ENCODE measurements around the gene TMCO6. TPM values are rescaled to one million over a fixed set of nuclear protein-coding genes. Genes with fewer than 3 reads are reported as not detected.
A peak's percentile ranks its signal among the peaks of the same experiment; 100 is the strongest.
"Not testable (repeated sequence)": the region's sequence is repeated elsewhere in the genome, so short reads cannot be mapped to it uniquely, and the experiment has no call there.

The TMCO6 gene
- total RNA-seq, 1 donor from 2014 or later = 3.2 TPM

DNA sequence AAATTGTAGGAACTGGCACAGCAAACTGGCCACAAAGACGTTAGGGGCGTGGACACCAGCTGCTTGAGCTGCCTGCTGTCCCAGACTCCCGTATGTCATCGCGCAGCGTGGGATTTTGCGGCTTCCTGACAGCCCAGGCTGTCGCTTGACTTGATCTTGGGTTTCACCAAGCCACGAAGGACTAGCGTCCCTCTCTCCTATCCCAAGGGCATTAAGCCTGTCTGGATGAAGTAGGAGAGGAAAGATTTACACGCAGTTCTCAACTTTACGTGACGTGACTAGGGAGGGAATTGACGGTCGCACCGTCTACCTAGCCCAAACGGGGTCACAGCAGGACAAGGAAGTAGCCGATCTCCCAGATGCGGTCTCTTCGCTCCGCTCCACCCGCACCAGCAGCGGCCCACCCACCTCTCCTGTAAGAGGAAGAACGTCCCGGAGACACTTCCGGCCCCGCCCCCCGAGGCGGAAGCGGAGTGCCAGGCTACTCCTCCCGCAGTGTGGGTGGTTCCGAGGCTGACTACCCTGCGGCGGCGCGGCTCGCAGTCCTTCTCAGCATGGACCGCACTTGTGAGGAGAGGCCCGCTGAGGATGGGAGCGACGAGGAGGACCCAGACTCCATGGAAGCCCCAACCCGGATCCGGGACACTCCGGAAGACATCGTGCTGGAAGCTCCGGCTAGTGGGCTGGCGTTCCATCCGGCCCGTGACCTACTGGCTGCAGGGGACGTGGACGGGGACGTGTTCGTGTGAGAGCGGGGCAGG lies 25.3 kb downstream of the TMCO6 start, which contains the start of gene WDR55:
Gene WDR55, plus strand, starts transcription at position 546 of the 761 bp plus-strand sequence. Its CDS starts 9 bp downstream, at position 555.
- intact Hi-C loops (cut with micrococcal nuclease) = no loop called here

GRCh38 chr5:140671035-140671434 lies 31.8 kb downstream of the TMCO6 start:
- ATAC-seq; DNase-seq; intact Hi-C loops (cut with micrococcal nuclease): not testable (repeated sequence)

More for the DNA sequence above, 25.3 kb downstream of the TMCO6 start, which contains the start of gene WDR55:
- ATAC-seq (peak; percentile 99), DNase-seq (peak; percentile 98)

DNA sequence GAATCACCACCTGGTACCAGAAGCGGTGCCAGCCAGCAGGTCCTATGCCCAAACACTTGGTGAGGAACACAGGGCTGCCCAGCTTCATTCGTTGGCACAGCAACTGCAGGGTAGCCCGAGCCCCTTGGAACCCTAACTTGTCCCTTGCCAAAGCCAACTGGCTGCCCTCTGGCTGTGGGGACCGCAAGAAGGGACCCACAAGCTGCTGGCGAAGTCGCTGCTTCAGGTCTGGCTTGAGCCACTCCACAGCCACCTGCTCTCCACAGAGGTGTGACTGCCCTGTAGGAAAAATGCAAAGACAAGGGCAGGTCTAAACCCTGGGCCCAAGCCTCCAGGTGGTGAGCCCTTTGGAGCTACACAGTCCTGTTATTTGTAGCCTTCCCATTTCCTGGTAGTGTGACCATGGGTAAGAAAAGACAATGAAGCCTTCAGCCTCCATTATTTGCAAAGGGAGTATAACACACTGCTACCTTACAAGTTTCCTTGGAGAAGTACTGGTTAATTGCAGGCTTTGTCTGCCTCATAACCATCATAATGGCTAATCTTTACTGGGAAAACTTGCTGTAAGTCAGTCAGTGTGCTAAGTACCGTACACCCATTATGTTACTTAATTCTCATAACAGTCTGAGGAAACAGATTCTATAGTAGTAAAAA lies 32.3 kb downstream of the TMCO6 start:
- ATAC-seq (no peak), DNase-seq (no peak)
- intact Hi-C loops (cut with micrococcal nuclease) = no loop called here

- DNase-seq = peak; percentile 42
- intact Hi-C loops (cut with micrococcal nuclease) = no loop called here
- ATAC-seq = peak; percentile 26
Observed at GRCh38 chr5:140672455-140673186, 33.4 kb downstream of the TMCO6 start.

- DNase-seq (no peak), ATAC-seq (peak; percentile 16)
- intact Hi-C loops (cut with micrococcal nuclease) = no loop called here
Observed at GRCh38 chr5:140673187-140673976, 34.1 kb downstream of the TMCO6 start, which contains the start of gene DND1. TSS of gene DND1 (minus strand) at chr5:140673576. CDS start at chr5:140673542, 34 bp downstream.

- DNase-seq = no peak
- ATAC-seq = no peak
- intact Hi-C loops (cut with micrococcal nuclease) = no loop called here
Observed at GRCh38 chr5:140674211-140674610, 35.0 kb downstream of the TMCO6 start.

DNA sequence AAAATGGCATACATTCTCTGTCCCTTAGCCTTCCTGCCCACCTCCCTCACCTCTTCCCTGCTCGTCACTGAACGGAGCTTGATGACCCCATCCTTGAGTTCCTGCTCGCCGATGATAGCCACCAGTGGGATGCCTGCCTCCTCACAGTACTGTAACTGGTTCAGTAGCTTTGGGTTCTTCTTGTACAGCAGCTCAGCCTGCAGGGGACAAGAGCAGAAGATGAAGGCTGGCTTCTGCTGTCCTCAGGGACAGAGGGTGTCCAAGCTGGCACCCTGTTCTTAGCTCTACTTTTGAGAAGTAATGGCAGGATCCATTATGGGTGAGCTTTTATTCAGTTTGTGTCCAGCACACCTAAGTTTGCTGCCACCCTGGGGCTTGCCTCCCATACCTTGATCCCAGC lies 35.4 kb downstream of the TMCO6 start:
- intact Hi-C loops (cut with micrococcal nuclease) = no loop called here
- DNase-seq (no peak), ATAC-seq (no peak)

DNA sequence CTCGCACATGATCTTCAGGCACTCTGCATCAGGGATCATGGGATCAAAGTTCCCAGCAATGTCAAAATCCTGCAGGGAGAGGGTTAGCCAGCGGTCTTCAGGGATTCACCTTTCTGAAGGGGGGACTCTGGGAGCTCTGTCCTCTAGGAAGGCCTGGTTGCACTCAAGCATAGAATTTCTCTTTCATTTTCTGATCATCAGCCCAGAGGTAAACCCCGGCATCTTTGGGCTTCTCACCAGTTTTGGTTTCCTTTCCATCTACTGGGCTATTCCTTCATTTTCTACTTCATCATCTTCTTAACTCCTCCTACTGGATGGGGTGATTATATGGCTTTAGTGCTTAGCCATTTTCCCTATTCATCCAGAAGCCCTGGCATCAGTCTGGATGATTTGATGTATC lies 38.7 kb downstream of the TMCO6 start:
- ATAC-seq (no peak), DNase-seq (no peak)
- intact Hi-C loops (cut with micrococcal nuclease) = no loop called here

DNA sequence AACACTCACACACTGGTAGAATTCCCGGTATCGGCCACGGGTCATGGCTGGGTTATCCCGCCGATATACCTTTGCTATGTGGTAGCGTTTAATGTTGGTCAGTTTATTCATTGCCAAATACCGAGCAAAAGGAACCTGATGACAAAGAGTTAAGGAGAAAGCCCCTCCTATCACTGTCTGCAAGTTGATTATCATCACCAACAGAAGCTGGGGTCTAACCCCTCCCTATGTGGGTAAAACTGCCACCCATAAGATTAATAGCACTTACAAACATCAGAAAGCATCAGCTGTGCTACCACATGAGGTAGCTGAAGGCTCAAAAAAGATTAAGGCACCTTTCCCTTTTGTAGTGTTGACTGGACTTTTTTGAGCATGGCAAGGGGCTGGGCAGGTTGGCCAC lies 39.7 kb downstream of the TMCO6 start:
- DNase-seq (no peak), ATAC-seq (no peak)
- intact Hi-C loops (cut with micrococcal nuclease) = no loop called here

- ATAC-seq (no peak), DNase-seq (no peak)
- intact Hi-C loops (cut with micrococcal nuclease) = no loop called here
Observed at GRCh38 chr5:140690376-140690932, 51.2 kb downstream of the TMCO6 start.

- ATAC-seq (peak; percentile 98), DNase-seq (peak; percentile 91)
- intact Hi-C loops (cut with micrococcal nuclease) = no loop called here
Observed at GRCh38 chr5:140690941-140691924, 52.0 kb downstream of the TMCO6 start, which contains the start of the genes HARS1 and HARS2. TSS of gene HARS1 (minus strand) at chr5:140691370. CDS start at chr5:140691304, 66 bp downstream. TSS of gene HARS2 (plus strand) at chr5:140691455. CDS start at chr5:140691649, 194 bp downstream.

GRCh38 chr5:140694276-140694675 lies 55.0 kb downstream of the TMCO6 start:
- intact Hi-C loops (cut with micrococcal nuclease) = no loop called here
- ATAC-seq (no peak), DNase-seq (no peak)

Small RNA genes lying within 50 kb of the gene (microRNA-seq; reads per million reads assigned to microRNA genes)
- gene MIR3655 (ENCODE audit: borderline number of aligned reads) = not detected

Other genes starting within 250 kb of the TMCO6 start
- gene ANKHD1, start 237.6 kb upstream of the TMCO6 start, total RNA-seq = 66.1 TPM
- gene EIF4EBP3, start 91.8 kb upstream of the TMCO6 start, total RNA-seq = 18.2 TPM
- 27.4 TPM for gene SRA1, start 82.0 kb upstream of the TMCO6 start, total RNA-seq
- 13.3 TPM for gene APBB3, start 74.9 kb upstream of the TMCO6 start, total RNA-seq
- gene SLC35A4, start 74.6 kb upstream of the TMCO6 start, total RNA-seq = 77.5 TPM
- 31.0 TPM for gene CD14, start 6.3 kb upstream of the TMCO6 start, total RNA-seq
- 161 TPM for gene NDUFA2, start 8.2 kb downstream of the TMCO6 start, total RNA-seq
- gene IK, start 8.4 kb downstream of the TMCO6 start, total RNA-seq = 73.7 TPM
- 12.1 TPM for gene WDR55, start 25.5 kb downstream of the TMCO6 start, total RNA-seq
- gene DND1, start 34.1 kb downstream of the TMCO6 start, total RNA-seq = 0.67 TPM
- 36.7 TPM for gene HARS1, start 51.9 kb downstream of the TMCO6 start, total RNA-seq
- gene HARS2, start 52.0 kb downstream of the TMCO6 start, total RNA-seq = 27.9 TPM
- gene ZMAT2, start 61.0 kb downstream of the TMCO6 start, total RNA-seq = 31.4 TPM
- not detected for gene PCDHA1, start 146.7 kb downstream of the TMCO6 start, total RNA-seq
- gene PCDHA2, start 155.4 kb downstream of the TMCO6 start, total RNA-seq = not detected
- 0.07 TPM for gene PCDHA3, start 161.6 kb downstream of the TMCO6 start, total RNA-seq
- 0.10 TPM for gene PCDHA4, start 167.6 kb downstream of the TMCO6 start, total RNA-seq
- gene PCDHA5, start 182.2 kb downstream of the TMCO6 start, total RNA-seq = not detected
- not detected for gene PCDHA6, start 188.5 kb downstream of the TMCO6 start, total RNA-seq
- gene PCDHA7, start 194.8 kb downstream of the TMCO6 start, total RNA-seq = 0.12 TPM
- gene PCDHA8, start 201.7 kb downstream of the TMCO6 start, total RNA-seq = not detected
- not detected for gene PCDHA9, start 208.9 kb downstream of the TMCO6 start, total RNA-seq
- 0.15 TPM for gene PCDHA10, start 216.4 kb downstream of the TMCO6 start, total RNA-seq
- gene PCDHA11, start 229.5 kb downstream of the TMCO6 start, total RNA-seq = not detected
- not detected for gene PCDHA12, start 235.9 kb downstream of the TMCO6 start, total RNA-seq
- gene PCDHA13, start 242.7 kb downstream of the TMCO6 start, total RNA-seq = 0.10 TPM

Measured in left ventricle myocardium superior (tissue), 1 donor.